K562 (cell line): Measurements from ENCODE around the gene NR1H2. TPM values are rescaled to one million over a fixed set of nuclear protein-coding genes. Genes with fewer than 3 reads are reported as not detected.
A peak's percentile ranks its signal among the peaks of the same experiment; 100 is the strongest.

Source experiments
- DPF2 ChIP-seq: fragments of 450-650 bp; IDR thresholded peaks from 2 replicates; pipeline ENCODE4 v1.6.1; 2016
- EP400 ChIP-seq: fragments of 450-650 bp; IDR thresholded peaks from 2 replicates; pipeline ENCODE4 v1.6.1; 2017; ENCODE audit warnings: antibody characterized with exemption, mild to moderate bottlenecking, moderate library complexity
- HDGF ChIP-seq: fragments of 450-650 bp; IDR thresholded peaks from 2 replicates; pipeline ENCODE4 v1.6.1; 2016
- HEY1 ChIP-seq: fragments of 250-450 bp; sonication (Bioruptor Pico); IDR thresholded peaks from 2 replicates; pipeline ENCODE4 v1.5.0; 2020; ENCODE audit warnings: mild to moderate bottlenecking, moderate library complexity, borderline replicate concordance
- MTA1 ChIP-seq: fragments of 450-650 bp; IDR thresholded peaks from 2 replicates; pipeline ENCODE4 v1.6.1; 2017; ENCODE audit warnings: borderline replicate concordance
- POLR2G ChIP-seq: fragments of 200-400 bp; formaldehyde crosslinking; IDR thresholded peaks from 2 replicates; pipeline ENCODE4 v1.6.1; 2017; ENCODE audit warnings: low read depth, mild to moderate bottlenecking, antibody characterized with exemption, low read length, moderate library complexity
- SMAD1 ChIP-seq: fragments of 150-350 bp; IDR thresholded peaks from 2 replicates; pipeline ENCODE4 v1.6.1; 2014; ENCODE audit warnings: low read length, low read depth; ENCODE audit not compliant: partially characterized antibody
- SMAD4 ChIP-seq: fragments of 250-450 bp; sonication (Bioruptor Pico); conservative IDR thresholded peaks from 2 replicates; pipeline ENCODE4 v1.8.0; 2021; ENCODE audit warnings: inconsistent platforms, mild to moderate bottlenecking, moderate library complexity
- SOX6 ChIP-seq: fragments of 450-650 bp; IDR thresholded peaks from 2 replicates; pipeline ENCODE4 v1.6.1; 2014; ENCODE audit warnings: mild to moderate bottlenecking
- XRCC5 ChIP-seq: fragments of 200-400 bp; formaldehyde crosslinking; IDR thresholded peaks from 2 replicates; pipeline ENCODE4 v1.6.1; 2017; ENCODE audit warnings: low read depth, mild to moderate bottlenecking, low read length
- ZNF696 ChIP-seq: fragments of 250-450 bp; sonication (Bioruptor Pico); conservative IDR thresholded peaks from 2 replicates; pipeline ENCODE4 v1.4.0; 2020; ENCODE audit warnings: mild to moderate bottlenecking, moderate library complexity
- polyA plus RNA-seq, 8 experiments: library from polyadenylated mRNA; depleted of rRNA in 4 of 8; stranded (reverse) in 5 of 8; unstranded in 3 of 8; fragments of >200 nt; fragmentation: Nextera tagmentation in 2 of 8; fragmentation: Illumina TruSeq in 1 of 8; extraction: Ambion mirVana in 2 of 8; extraction: Trizol in 1 of 8; gene quantifications; 2 replicates each; pipeline versions ENCODE4 v1.2.1 to v1.2.3, GENCODE V29; 2011 to 2014; ENCODE audit warnings: inconsistent platforms in 1 of 8, missing spikeins in 1 of 8
- total RNA-seq, 7 experiments: library from RNA; depleted of rRNA in 6 of 7; stranded (reverse); fragments of >200 nt in 6 of 7; fragmentation: Illumina TruSeq in 2 of 7; extraction: Trizol in 2 of 7; gene quantifications; 2 replicates each; pipeline versions ENCODE4 v1.2.1 to v1.2.3, GENCODE V29; 2011 to 2021; ENCODE audit warnings: low replicate concordance in 1 of 7
- TF ChIP-seq, protein P1 (sequence below): fragments of 450-650 bp; IDR thresholded peaks from 2 replicates; pipeline ENCODE4 v1.6.1; 2017; ENCODE audit warnings: antibody characterized with exemption, mild to moderate bottlenecking
- TF ChIP-seq, protein P2 (sequence below), 2 experiments: fragments of 250-450 bp in 1 of 2; fragments of 450-650 bp in 1 of 2; sonication (Bioruptor Pico) in 1 of 2; IDR thresholded peaks; 2 replicates each; pipeline versions ENCODE4 v1.6.1 to v1.8.0; 2016 to 2021; ENCODE audit warnings: mild to moderate bottlenecking in 2 of 2, moderate library complexity in 2 of 2, missing compliant biosample characterization in 1 of 2, missing genetic modification characterization in 1 of 2
- TF ChIP-seq, protein P3 (sequence below): fragments of 200-800 bp; sonication (Bioruptor generic); IDR thresholded peaks from 2 replicates; pipeline ENCODE4 v1.6.1; 2017; ENCODE audit warnings: missing genetic modification characterization, missing compliant biosample characterization
- TF ChIP-seq, protein P4 (sequence below): sonication (generic); formaldehyde crosslinking; IDR thresholded peaks from 2 replicates; pipeline ENCODE4 v1.8.0; 2022; ENCODE audit warnings: mild to moderate bottlenecking, missing genetic modification reagents, borderline replicate concordance
- TF ChIP-seq, protein P5 (sequence below): fragments of 450-650 bp; conservative IDR thresholded peaks from 2 replicates; pipeline ENCODE4 v1.6.1; 2016; ENCODE audit warnings: missing genetic modification characterization, low read depth, mild to moderate bottlenecking, missing compliant biosample characterization, moderate library complexity

Gene NR1H2
- total and polyA plus RNA-seq, 9 of the 15 experiments (the other 6 are each of a cell fraction or from before 2014, with no cell fraction given): 0.11 to 73.8 (median 24.0) TPM

DNA sequence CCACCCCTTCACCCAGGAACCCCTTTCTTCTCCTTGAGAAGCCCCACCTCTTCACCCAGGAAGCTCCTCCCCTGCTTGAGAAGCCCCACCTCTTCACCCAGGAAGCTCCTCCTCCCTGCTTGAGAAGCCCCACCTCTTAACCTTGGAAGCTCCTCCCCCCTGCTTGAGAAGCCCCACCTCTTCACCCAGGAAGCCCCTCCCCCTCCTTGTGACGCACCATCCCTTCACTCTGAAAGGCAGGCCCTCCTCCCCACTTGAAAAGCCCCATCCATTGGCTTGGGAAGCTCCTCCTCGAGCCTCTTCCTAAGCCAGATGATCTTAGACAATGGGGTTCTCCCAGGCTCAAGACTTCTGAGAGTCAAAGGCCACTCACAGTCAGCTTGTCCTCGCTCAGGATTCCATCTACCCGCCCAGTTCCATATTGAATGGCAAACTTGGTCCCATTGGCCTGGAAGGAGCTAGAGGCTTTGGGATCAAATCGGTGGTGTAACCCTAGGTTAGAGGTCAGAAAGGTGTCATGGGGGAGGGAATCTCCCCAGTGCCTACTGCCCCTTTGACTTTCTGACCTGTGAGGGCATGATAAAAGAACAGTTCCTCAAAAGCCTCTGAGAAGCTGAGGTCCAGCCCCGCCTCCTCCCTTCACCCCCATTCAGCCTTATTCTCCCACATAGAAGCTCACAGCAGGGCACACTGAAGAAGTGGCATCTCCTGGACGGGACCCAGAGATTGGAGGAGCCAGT is 14.8 kb upstream of the NR1H2 start (continued):
- TF ChIP-seq, protein P1, sequence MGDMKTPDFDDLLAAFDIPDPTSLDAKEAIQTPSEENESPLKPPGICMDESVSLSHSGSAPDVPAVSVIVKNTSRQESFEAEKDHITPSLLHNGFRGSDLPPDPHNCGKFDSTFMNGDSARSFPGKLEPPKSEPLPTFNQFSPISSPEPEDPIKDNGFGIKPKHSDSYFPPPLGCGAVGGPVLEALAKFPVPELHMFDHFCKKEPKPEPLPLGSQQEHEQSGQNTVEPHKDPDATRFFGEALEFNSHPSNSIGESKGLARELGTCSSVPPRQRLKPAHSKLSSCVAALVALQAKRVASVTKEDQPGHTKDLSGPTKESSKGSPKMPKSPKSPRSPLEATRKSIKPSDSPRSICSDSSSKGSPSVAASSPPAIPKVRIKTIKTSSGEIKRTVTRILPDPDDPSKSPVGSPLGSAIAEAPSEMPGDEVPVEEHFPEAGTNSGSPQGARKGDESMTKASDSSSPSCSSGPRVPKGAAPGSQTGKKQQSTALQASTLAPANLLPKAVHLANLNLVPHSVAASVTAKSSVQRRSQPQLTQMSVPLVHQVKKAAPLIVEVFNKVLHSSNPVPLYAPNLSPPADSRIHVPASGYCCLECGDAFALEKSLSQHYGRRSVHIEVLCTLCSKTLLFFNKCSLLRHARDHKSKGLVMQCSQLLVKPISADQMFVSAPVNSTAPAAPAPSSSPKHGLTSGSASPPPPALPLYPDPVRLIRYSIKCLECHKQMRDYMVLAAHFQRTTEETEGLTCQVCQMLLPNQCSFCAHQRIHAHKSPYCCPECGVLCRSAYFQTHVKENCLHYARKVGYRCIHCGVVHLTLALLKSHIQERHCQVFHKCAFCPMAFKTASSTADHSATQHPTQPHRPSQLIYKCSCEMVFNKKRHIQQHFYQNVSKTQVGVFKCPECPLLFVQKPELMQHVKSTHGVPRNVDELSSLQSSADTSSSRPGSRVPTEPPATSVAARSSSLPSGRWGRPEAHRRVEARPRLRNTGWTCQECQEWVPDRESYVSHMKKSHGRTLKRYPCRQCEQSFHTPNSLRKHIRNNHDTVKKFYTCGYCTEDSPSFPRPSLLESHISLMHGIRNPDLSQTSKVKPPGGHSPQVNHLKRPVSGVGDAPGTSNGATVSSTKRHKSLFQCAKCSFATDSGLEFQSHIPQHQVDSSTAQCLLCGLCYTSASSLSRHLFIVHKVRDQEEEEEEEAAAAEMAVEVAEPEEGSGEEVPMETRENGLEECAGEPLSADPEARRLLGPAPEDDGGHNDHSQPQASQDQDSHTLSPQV: peak; percentile 44; the same call in 1 of the 2 replicates
- peak; percentile 39; the same call in 1 of the 2 replicates for TF ChIP-seq SOX6
- TF ChIP-seq, protein P2, sequence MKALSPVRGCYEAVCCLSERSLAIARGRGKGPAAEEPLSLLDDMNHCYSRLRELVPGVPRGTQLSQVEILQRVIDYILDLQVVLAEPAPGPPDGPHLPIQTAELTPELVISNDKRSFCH (CRISPR knock-in tag; IDR thresholded peaks at IDR 0.05): no peak
- TF ChIP-seq, protein P2 (tag; IDR thresholded peaks at IDR 0.05): peak; percentile 82
- TF ChIP-seq SMAD4 (CRISPR knock-in tag): peak; percentile 49; the same call in 1 of the 2 replicates
- TF ChIP-seq POLR2G: no peak
- TF ChIP-seq, protein P3, sequence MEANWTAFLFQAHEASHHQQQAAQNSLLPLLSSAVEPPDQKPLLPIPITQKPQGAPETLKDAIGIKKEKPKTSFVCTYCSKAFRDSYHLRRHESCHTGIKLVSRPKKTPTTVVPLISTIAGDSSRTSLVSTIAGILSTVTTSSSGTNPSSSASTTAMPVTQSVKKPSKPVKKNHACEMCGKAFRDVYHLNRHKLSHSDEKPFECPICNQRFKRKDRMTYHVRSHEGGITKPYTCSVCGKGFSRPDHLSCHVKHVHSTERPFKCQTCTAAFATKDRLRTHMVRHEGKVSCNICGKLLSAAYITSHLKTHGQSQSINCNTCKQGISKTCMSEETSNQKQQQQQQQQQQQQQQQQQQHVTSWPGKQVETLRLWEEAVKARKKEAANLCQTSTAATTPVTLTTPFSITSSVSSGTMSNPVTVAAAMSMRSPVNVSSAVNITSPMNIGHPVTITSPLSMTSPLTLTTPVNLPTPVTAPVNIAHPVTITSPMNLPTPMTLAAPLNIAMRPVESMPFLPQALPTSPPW (CRISPR knock-in tag): peak; percentile 70
- no peak for TF ChIP-seq HEY1 (CRISPR knock-in tag)
- TF ChIP-seq MTA1: no peak
- TF ChIP-seq EP400: no peak
- peak; percentile 63 for TF ChIP-seq DPF2
- TF ChIP-seq, protein P4, sequence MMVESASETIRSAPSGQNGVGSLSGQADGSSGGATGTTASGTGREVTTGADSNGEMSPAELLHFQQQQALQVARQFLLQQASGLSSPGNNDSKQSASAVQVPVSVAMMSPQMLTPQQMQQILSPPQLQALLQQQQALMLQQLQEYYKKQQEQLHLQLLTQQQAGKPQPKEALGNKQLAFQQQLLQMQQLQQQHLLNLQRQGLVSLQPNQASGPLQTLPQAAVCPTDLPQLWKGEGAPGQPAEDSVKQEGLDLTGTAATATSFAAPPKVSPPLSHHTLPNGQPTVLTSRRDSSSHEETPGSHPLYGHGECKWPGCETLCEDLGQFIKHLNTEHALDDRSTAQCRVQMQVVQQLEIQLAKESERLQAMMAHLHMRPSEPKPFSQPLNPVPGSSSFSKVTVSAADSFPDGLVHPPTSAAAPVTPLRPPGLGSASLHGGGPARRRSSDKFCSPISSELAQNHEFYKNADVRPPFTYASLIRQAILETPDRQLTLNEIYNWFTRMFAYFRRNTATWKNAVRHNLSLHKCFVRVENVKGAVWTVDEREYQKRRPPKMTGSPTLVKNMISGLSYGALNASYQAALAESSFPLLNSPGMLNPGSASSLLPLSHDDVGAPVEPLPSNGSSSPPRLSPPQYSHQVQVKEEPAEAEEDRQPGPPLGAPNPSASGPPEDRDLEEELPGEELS (CRISPR knock-in tag): no peak
- TF ChIP-seq ZNF696 (CRISPR knock-in tag): no peak
- TF ChIP-seq, protein P5, sequence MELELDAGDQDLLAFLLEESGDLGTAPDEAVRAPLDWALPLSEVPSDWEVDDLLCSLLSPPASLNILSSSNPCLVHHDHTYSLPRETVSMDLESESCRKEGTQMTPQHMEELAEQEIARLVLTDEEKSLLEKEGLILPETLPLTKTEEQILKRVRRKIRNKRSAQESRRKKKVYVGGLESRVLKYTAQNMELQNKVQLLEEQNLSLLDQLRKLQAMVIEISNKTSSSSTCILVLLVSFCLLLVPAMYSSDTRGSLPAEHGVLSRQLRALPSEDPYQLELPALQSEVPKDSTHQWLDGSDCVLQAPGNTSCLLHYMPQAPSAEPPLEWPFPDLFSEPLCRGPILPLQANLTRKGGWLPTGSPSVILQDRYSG (tag): 0 out of 2 replicates have a peak, but pooled peaks have one; percentile 37
- TF ChIP-seq HDGF: peak; percentile 87; the same call in 1 of the 2 replicates
- no peak for TF ChIP-seq XRCC5
- no peak for TF ChIP-seq SMAD1
- TF ChIP-seq, all 486 proteins: peak for 58
